Left cardiac atrium (tissue), 4 donors: Measurements from ENCODE around the gene IKBKE. TPM values are rescaled to one million over a fixed set of nuclear protein-coding genes. Genes with fewer than 3 reads are reported as not detected.

ENCODE experiments used
- ATAC-seq, 2 donors: fragments of 200-7000 bp; cut with Tn5 transposase; one replicate each; pipeline ENCODE4 v1.9.1; 2020; ENCODE audit warnings: mild to moderate bottlenecking in 2 of 2, moderate library complexity in 2 of 2
- DNase-seq: peaks from one replicate; pipeline ENCODE4 v3.0.0-alpha.2; 2020
- intact Hi-C, 2 donors: fragments of 100-400 bp; cut with DNase I; formaldehyde crosslinking; loops; one replicate each; pipeline versions ENCODE4 v1.14.1 to v1.15.1; 2022 to 2023
- total RNA-seq, 2 donors: library from RNA; stranded (reverse); fragmentation: NEBNext Ultra II Directional; extraction: Animal tissue kit (Norgen Biotek cat#: 25700); gene quantifications; one replicate each; pipeline ENCODE4 v1.2.1, GENCODE V29; 2021
- donor health status: DM: no; HTN: yes; CAD: no.
- donor health status: DM: no; HTN: yes; CAD: no; lungs with severe emphysema.
- donor health status: DM: yes; HTN: yes; CAD: no.
- donor health status: Dilated cardiomyopathy.

IKBKE gene
- total RNA-seq, 2 donors from 2014 or later: 0.94 to 1.7 TPM

- ATAC-seq: no peak
- DNase-seq: no peak
- intact Hi-C loops: no loop called here
These were observed 35.6 kb downstream of the IKBKE start for GRCh38 chr1:206505702-206506355.

- DNase-seq (no peak), ATAC-seq (peak; percentile 15 to 43)
- intact Hi-C loops: no loop called here
These were observed 36.4 kb downstream of the IKBKE start for GRCh38 chr1:206506405-206507283.

- intact Hi-C loops: no loop called here
- DNase-seq: peak; percentile 90
- peak; percentile 87 to 92 for ATAC-seq
These were observed 37.2 kb downstream of the IKBKE start, which contains the start of gene RASSF5 for GRCh38 chr1:206507284-206508129. RASSF5 (plus strand) TSS chr1:206507531; CDS start chr1:206507603, 72 bp downstream.

GRCh38 chr1:206508130-206508889, 38.0 kb downstream of the IKBKE start:
- intact Hi-C loops: no loop called here
- DNase-seq: no peak
- no peak for ATAC-seq

GRCh38 chr1:206508956-206509355, 38.7 kb downstream of the IKBKE start:
- ATAC-seq (no peak), DNase-seq (no peak)
- intact Hi-C loops: no loop called here

GRCh38 chr1:206509612-206510257, 39.5 kb downstream of the IKBKE start:
- ATAC-seq: no peak
- no peak for DNase-seq
- intact Hi-C loops: no loop called here

- no peak for DNase-seq
- intact Hi-C loops: no loop called here
- no peak for ATAC-seq
These were observed 40.1 kb downstream of the IKBKE start for GRCh38 chr1:206510371-206510770.

- intact Hi-C loops: no loop called here
- DNase-seq (no peak), ATAC-seq (no peak)
These were observed 41.2 kb downstream of the IKBKE start for GRCh38 chr1:206511362-206512057.

- intact Hi-C loops: no loop called here
- ATAC-seq: no peak
- DNase-seq: no peak
These were observed 42.0 kb downstream of the IKBKE start for GRCh38 chr1:206512058-206512850.

- DNase-seq (no peak), ATAC-seq (no peak)
- intact Hi-C loops: no loop called here
These were observed 42.5 kb downstream of the IKBKE start for GRCh38 chr1:206512851-206513180.

- DNase-seq (peak; percentile 79), ATAC-seq (peak; percentile 79 to 88)
- intact Hi-C loops: no loop called here
These were observed 43.2 kb downstream of the IKBKE start for GRCh38 chr1:206513312-206514111.

GRCh38 chr1:206514813-206515387, 44.6 kb downstream of the IKBKE start:
- DNase-seq (no peak), ATAC-seq (no peak)
- intact Hi-C loops: no loop called here

- intact Hi-C loops: no loop called here
- ATAC-seq (no peak), DNase-seq (no peak)
These were observed 46.4 kb downstream of the IKBKE start for GRCh38 chr1:206516728-206516990.

- ATAC-seq (no peak), DNase-seq (no peak)
- intact Hi-C loops: no loop called here
These were observed 47.5 kb downstream of the IKBKE start for GRCh38 chr1:206517784-206518183.

- ATAC-seq (no peak), DNase-seq (no peak)
- intact Hi-C loops: no loop called here
These were observed 47.9 kb downstream of the IKBKE start for GRCh38 chr1:206518206-206518605.

- intact Hi-C loops: no loop called here
- ATAC-seq: no peak
- DNase-seq: no peak
These were observed 48.5 kb downstream of the IKBKE start for GRCh38 chr1:206518743-206519142.
